MCF 10A (cell line): ENCODE results near the gene ZBTB12. TPM values are rescaled to one million over a fixed set of nuclear protein-coding genes. Genes with fewer than 3 reads are reported as not detected.
"Not testable (repeated sequence)": the region's sequence is repeated elsewhere in the genome, so short reads cannot be mapped to it uniquely, and the experiment has no call there.

ENCODE experiments used
- BruUV-seq: library from RNA; stranded (reverse); fragments of 400-500 nt; replicated peaks from 2 replicates; lab custom pipeline; 2021; lab: Mats Ljungman, UMichigan
- CTCF ChIA-PET: fragments of 300-600 bp; sonication (Branson Sonifier 250); formaldehyde crosslinking; extraction: SDS; loops from one replicate; lab custom pipeline; 2021; ENCODE audit warnings: antibody characterized with exemption, inconsistent platforms; lab: Yijun Ruan, JAX
- POLR2A ChIA-PET: fragments of 300-600, 350-650 bp; sonication (Branson Sonifier 250); formaldehyde crosslinking; extraction: SDS; loops from one replicate; lab custom pipeline; 2020; ENCODE audit warnings: antibody characterized with exemption, inconsistent platforms; lab: Yijun Ruan, JAX
- DNase-seq: peaks from one replicate; pipeline ENCODE4 v3.0.0-alpha.2; 2018; ENCODE audit not compliant: unreplicated experiment
- H3K27ac Mint-ChIP-seq: one replicate; pipeline ENCODE4 v1.8.0; 2022; ENCODE audit warnings: mild to moderate bottlenecking, low read depth, mixed read lengths; ENCODE audit not compliant: unreplicated experiment
- H3K27me3 Mint-ChIP-seq: one replicate; pipeline ENCODE4 v1.8.0; 2022; ENCODE audit warnings: mixed read lengths; ENCODE audit not compliant: insufficient read depth, unreplicated experiment
- H3K36me3 Mint-ChIP-seq: one replicate; pipeline ENCODE4 v1.8.0; 2022; ENCODE audit warnings: mild to moderate bottlenecking, moderate library complexity, mixed read lengths; ENCODE audit not compliant: insufficient read depth, unreplicated experiment
- H3K4me1 Mint-ChIP-seq: one replicate; pipeline ENCODE4 v1.8.0; 2022; ENCODE audit warnings: mixed read lengths; ENCODE audit not compliant: insufficient read depth, unreplicated experiment
- H3K4me3 Mint-ChIP-seq: one replicate; pipeline ENCODE4 v1.8.0; 2022; ENCODE audit warnings: mild to moderate bottlenecking, moderate library complexity, mixed read lengths; ENCODE audit not compliant: unreplicated experiment
- H3K9me3 Mint-ChIP-seq: one replicate; pipeline ENCODE4 v1.8.0; 2022; ENCODE audit warnings: mixed read lengths; ENCODE audit not compliant: unreplicated experiment
- intact Hi-C: fragments of 100-400 bp; cut with micrococcal nuclease; formaldehyde crosslinking; loops from 2 replicates; pipeline ENCODE4 v1.14.1; 2022
- total RNA-seq: library from RNA; stranded (reverse); gene quantifications from 2 replicates; pipeline ENCODE4 v1.2.3, GENCODE V29; 2022
- TF ChIP-seq, protein P1 (sequence below): fragments of 200-600 bp; IDR thresholded peaks from one replicate; pipeline ENCODE4 v1.8.0; 2022; ENCODE audit warnings: antibody characterized with exemption, mild to moderate bottlenecking; ENCODE audit not compliant: unreplicated experiment

ZBTB12 gene
- total RNA-seq, 1 experiment from 2014 or later = 3.6 TPM

- intact Hi-C loops = no loop called here
- CTCF ChIA-PET = no interaction called here
- no peaks in the 10 kb centered on the region for H3K9me3 Mint-ChIP-seq
- BruUV-seq = no TSS peak
- H3K36me3 Mint-ChIP-seq = no peaks in the 10 kb centered on the region
- TF ChIP-seq, protein P1, sequence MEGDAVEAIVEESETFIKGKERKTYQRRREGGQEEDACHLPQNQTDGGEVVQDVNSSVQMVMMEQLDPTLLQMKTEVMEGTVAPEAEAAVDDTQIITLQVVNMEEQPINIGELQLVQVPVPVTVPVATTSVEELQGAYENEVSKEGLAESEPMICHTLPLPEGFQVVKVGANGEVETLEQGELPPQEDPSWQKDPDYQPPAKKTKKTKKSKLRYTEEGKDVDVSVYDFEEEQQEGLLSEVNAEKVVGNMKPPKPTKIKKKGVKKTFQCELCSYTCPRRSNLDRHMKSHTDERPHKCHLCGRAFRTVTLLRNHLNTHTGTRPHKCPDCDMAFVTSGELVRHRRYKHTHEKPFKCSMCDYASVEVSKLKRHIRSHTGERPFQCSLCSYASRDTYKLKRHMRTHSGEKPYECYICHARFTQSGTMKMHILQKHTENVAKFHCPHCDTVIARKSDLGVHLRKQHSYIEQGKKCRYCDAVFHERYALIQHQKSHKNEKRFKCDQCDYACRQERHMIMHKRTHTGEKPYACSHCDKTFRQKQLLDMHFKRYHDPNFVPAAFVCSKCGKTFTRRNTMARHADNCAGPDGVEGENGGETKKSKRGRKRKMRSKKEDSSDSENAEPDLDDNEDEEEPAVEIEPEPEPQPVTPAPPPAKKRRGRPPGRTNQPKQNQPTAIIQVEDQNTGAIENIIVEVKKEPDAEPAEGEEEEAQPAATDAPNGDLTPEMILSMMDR = no peak
- H3K27me3 Mint-ChIP-seq = no peaks in the 10 kb centered on the region
- no peak for DNase-seq
- no peak overlapping the region for H3K27ac Mint-ChIP-seq
- POLR2A ChIA-PET = interaction anchor here (0.8 to 1.2 kb wide), 2 partner anchors 30 to 163 kb away, joined by 4 to 6 read pairs; partner anchors contain the start of gene CFB
- no peak overlapping the region for H3K4me3 Mint-ChIP-seq
- H3K4me1 Mint-ChIP-seq = peaks cover 6% of the 10 kb centered on the region
Observed at GRCh38 chr6:31915756-31916155, 13.9 kb upstream of the ZBTB12 start.

DNA sequence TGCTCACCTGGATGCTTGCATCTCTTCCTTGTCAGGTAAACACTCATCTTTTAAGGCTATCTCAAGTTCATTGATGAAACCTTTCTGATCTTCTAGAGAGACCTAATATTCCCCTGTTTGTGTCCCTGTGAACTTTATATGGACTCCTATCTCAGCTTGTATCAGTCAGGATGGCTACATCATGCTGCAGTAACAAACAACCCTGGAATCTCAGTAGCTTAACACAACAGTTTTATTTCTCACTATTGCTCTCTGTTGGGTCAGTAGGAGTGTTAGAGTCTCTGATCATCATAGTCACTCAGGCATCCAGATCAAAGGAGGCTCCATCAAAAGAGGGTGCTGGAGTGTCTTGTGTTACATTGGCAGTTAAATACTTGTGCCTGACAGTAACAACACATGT is 13.5 kb upstream of the ZBTB12 start:
- Mint-ChIP-seq H3K36me3 (no peaks in the 10 kb centered on the region), H3K27me3 (no peaks in the 10 kb centered on the region), H3K9me3 (no peaks in the 10 kb centered on the region), H3K27ac (no peak overlapping the region), H3K4me3 (no peak overlapping the region), H3K4me1 (peaks cover 6% of the 10 kb centered on the region)
- intact Hi-C loops = no loop called here
- ChIA-PET POLR2A (interaction anchor here (0.8 to 1.2 kb wide), 3 partner anchors 17 to 163 kb away, joined by 4 to 6 read pairs (median 5); partner anchors contain the start of gene CFB), CTCF (no interaction called here)
- BruUV-seq = no TSS peak
- TF ChIP-seq, protein P1 = no peak
- DNase-seq = no peak

GRCh38 chr6:31911826-31912585 is 10.1 kb upstream of the ZBTB12 start:
- H3K27me3 Mint-ChIP-seq = no peaks in the 10 kb centered on the region
- H3K27ac Mint-ChIP-seq = no peak overlapping the region
- no peaks in the 10 kb centered on the region for H3K9me3 Mint-ChIP-seq
- H3K4me3 Mint-ChIP-seq = no peak overlapping the region
- no peaks in the 10 kb centered on the region for H3K36me3 Mint-ChIP-seq
- intact Hi-C loops = no loop called here
- ChIA-PET POLR2A (interaction anchor here (0.6 to 2.4 kb wide), 4 partner anchors 13 to 281 kb away, joined by 3 to 8 read pairs (median 4); partner anchors contain the start of genes CFB and VARS1), CTCF (interaction anchor here (0.7 to 1.0 kb wide), 2 partner anchors 25 to 41 kb away, joined by 3 read pairs; no protein-coding TSS in a partner anchor)
- TF ChIP-seq, protein P1 = no peak
- no TSS peak for BruUV-seq
- DNase-seq = no peak
- H3K4me1 Mint-ChIP-seq = peaks cover 15% of the 10 kb centered on the region

GRCh38 chr6:31909298-31909697 is 7.4 kb upstream of the ZBTB12 start:
- ChIA-PET POLR2A (interaction anchor here (0.8 to 1.1 kb wide), 4 partner anchors 36 to 74 kb away, joined by 4 to 8 read pairs (median 6); partner anchors contain the start of genes CFB and DXO), CTCF (interaction anchor here (1.3 to 4.8 kb wide), 2 partner anchors 30 to 43 kb away, joined by 3 to 32 read pairs; no protein-coding TSS in a partner anchor)
- H3K27ac Mint-ChIP-seq, DNase-seq, H3K27me3 Mint-ChIP-seq, H3K36me3 Mint-ChIP-seq, H3K9me3 Mint-ChIP-seq, BruUV-seq, H3K4me3 Mint-ChIP-seq, intact Hi-C loops: not testable (repeated sequence)
- peaks cover 15% of the 10 kb centered on the region for H3K4me1 Mint-ChIP-seq
